ENCODE measurements around the gene PARVG.

- TF ChIP-seq POLR2A (IDR thresholded peaks at IDR 0.05; ENCODE audit: low read depth) (no peak), CTCF (IDR thresholded peaks at IDR 0.05) (no peak), EP300 (IDR thresholded peaks at IDR 0.05) (no peak), POLR2AphosphoS5 (IDR thresholded peaks at IDR 0.05) (no peak)
Observed at GRCh38 chr22:44186121-44186510, 5.4 kb downstream of the PARVG start.

Measured in esophagus muscularis mucosa (tissue), 4 donors.